Central memory CD4-positive, alpha-beta T cell (primary cell): ENCODE measurements around the gene RPS17.
"Not testable (repeated sequence)": the region's sequence is repeated elsewhere in the genome, so short reads cannot be mapped to it uniquely, and the experiment has no call there.

ENCODE experiments used
- DNase-seq: peaks from one replicate; pipeline ENCODE4 v3.0.0; 2022

Gene RPS17

GRCh38 chr15:82545478-82545877 lies 5.2 kb upstream of the RPS17 start:
- DNase-seq, result no peak

DNA sequence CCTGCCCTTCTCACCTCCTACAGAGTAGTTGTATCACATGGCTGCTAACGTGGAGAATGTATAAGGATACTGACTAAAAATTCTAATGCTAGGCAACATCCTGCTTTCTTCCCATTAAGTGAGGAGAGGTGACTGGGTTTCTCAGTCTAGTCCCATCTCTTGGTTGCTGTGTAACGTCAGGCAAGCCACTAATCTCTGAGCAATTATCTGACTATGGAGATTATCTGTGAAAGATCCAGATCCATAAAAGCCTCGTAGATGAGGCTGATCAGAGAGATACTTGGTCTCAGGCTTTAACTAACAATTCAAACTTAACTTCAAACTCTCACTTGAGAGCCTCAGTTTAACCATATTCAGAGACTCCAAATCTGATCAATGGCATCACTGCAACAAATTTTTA lies 4.7 kb upstream of the RPS17 start:
- DNase-seq, result no peak

DNA sequence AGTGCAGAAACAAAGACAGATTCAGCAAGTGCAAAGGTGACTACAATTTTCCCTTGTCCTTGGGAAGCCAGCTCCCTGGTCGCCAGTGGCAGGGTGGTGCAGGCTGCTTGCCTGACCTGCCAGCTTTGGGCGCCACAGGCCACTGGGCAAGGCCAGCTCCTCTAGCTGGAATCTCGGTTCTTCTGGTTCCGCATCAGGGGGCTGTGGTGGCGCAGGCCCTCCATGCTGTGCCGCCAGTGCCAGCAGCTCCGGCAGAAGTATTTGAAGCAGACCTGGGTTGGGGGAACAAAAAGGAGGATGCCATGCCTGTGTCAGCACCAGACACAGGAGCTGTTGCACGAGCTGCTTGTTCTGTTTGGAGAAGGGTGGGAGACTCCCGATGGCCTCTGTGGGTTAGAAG lies 4.2 kb upstream of the RPS17 start:
- no peak for DNase-seq

DNA sequence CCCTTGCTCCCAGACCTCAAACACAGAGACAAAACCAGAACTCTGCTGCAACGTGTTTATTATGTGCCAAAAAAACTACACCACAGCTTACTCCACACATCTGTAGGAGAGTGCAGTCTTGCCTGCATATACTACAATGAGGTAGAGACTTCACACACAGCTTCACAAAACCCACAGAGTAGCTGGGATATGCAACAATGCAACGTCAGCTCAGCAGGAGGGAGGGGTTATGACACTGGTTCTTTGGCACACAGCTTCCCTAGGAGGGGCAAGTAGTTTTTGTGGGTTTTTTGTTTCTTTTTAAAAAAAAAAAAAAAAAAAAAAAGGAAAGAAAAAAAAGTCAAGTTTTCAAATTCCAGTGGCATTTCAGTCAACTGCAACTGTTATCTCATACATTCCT lies 2.9 kb upstream of the RPS17 start:
- DNase-seq, result no peak

- no peak for DNase-seq
Measured at GRCh38 chr15:82540984-82541431, 751 bp upstream of the RPS17 start.

- no peak for DNase-seq
Measured at GRCh38 chr15:82539691-82540054, 584 bp downstream of the RPS17 start.

GRCh38 chr15:82538961-82539690 lies 1.1 kb downstream of the RPS17 start:
- DNase-seq, result no peak

- DNase-seq, result no peak
Measured at GRCh38 chr15:82537351-82537908, 2.8 kb downstream of the RPS17 start.

DNA sequence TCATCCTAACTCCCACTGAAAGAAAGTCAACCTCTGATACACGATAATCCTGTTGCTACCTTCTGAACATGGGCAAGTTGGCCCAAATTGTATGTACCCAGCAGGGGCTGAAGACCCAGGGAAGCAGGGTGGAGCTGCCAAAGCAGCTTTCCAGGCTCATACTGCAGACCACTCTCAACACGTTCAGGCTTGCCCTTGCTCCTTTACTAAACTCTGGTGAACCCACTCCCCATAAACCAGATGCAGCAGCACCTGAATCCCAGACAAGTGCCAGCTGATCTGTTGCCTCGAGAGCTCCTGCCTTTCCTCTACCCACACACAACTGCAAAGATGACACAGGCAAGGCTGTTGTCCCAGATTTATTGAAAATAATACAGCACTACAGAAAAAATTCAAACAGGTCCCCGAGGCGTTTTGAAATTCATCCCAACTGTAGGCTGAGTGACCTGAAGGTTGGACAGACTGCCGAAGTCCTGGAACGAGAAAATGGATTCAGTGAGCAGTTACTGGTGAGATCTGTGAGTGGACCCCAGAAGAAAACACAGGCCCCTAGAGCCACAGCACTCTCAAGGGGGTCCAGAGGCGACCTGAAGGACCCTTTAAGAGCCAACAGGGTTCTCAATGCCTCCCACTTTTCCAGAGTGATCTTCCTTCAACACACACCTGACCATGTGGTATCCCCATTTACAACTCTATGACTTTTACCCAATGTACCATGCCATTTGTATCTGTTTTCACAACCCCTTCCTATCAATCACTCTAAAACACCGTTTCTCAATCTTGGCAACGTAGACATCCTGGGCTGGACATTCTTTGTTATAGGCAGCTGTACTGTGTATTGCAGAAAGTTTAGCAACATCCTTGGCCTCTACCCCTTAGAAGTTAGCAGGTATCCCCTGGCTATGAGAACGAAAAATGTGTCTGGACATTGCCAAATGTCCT lies 3.6 kb downstream of the RPS17 start:
- DNase-seq, result no peak

DNA sequence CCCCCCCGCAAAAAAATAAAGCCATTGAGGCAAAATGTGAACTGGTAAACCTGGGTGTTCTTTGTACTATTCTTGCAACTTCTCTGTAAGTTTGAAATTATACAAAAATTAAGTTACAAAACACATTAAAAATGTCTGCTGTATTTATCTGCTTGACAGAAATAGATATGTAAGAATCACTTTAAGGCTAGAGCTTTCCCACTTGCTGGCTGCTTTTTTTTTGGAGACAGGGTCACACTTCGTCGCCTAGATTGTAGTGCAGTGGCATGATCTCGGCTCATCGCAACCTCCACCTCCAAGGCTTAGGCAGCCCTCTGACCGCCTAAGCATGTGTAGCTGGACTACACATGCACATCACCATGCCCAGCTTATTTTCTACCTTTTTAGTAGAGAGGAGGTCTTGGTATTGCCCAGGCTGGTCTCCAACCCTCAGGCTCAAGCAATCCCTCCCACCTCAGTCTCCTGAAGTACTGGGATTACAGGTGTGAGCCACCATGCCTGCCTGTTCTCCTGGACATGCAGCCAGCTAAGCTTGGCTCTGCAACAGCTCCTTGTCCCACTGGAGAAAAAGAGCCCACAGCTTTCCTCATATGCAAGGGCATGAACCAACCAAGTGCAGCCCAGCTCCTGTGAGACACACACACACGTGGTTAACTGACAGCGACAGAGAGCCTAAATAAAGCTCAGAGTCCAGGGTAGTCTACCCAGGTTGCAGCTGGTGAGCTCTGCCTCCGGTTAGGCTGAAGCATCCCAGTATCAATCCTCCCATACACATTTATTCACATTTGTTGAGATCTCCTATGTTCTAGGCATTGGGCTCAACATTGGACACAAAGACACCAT lies 4.5 kb downstream of the RPS17 start:
- no peak for DNase-seq

GRCh38 chr15:82535151-82535550 lies 5.1 kb downstream of the RPS17 start:
- DNase-seq, result not testable (repeated sequence)

DNA sequence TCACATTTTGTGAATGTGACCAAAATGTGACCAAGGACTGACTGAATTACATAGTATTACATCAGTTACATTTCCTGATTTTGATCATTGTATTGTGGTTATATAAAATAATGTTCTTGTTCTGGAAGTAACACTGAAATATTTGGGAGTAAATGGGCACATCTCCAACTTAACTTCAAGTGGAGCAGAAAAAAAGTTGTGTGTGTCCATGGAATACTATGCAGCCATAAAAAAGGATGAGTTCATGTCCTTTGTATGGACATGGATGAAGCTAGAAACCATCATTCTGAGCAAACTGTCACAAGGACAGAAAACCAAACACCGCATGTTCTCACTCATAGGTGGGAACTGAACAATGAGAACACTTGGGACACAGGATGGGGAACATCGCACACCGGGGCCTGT lies 5.8 kb downstream of the RPS17 start:
- DNase-seq, result not testable (repeated sequence)

- DNase-seq, result no peak
Measured at GRCh38 chr15:82533801-82534200, 6.5 kb downstream of the RPS17 start.

DNA sequence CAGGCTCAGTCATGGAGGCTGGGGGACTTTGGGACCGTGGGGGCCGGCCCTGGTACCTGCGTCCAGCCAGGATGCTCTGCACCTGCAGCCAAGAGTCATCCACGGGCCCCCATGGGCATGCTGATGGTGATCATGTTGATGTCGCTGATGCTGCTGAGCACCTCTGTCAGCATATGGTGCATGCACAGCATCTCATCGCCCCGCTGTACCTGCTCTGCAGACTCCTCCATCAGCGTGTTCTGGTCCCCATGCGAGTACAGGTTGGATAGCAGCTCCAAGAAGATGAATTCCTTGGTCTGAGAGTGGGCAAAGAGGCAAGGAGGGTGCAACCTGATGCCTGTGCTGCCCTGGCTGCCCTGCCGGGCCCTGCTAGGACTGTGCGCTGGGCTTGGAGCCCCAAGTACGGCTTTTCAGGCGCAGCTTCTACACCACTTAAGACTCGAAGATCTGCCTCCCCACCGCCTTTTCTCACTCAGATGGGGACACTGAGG lies 7.2 kb downstream of the RPS17 start:
- DNase-seq, result no peak

GRCh38 chr15:82532383-82532990 lies 7.8 kb downstream of the RPS17 start:
- DNase-seq, result no peak

- no peak for DNase-seq
Measured at GRCh38 chr15:82531496-82532382, 8.5 kb downstream of the RPS17 start.

DNA sequence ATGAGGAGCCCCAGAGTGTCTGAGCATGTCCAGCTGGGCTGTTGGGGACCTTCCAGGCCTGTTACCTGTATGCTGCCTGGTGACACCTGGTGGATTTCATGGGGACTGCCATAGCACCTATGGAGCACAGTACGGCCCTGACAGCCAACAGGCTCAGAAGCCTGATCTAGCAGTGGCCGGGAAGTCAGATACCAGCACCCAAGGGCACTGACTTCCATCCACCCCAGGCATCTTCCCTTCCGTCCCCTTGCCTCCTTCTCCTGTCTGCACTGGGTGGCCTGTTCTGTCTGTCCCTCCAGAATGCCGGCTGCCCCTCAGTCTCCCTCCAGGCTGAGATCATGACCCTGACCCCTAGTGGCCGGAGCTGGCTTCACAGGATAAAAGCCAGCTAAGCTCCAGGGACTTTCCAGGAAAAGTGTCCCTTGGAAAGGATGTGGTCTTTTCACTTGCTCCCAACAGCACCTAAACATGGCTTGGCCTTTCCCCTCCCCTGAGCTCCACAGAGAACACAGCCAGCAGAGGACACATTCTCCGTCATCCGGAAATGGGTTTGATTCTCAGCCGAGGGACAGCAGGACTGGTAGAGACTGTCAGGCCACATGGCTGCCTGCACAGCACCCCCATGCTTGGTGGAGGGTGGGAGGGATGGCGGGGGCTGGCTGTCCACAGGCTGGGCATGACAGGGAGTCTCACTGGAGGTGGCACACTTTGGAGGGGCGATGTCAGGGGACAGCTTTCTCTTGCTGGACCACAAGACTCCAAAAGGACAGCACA lies 9.5 kb downstream of the RPS17 start:
- peak; percentile 70 for DNase-seq

DNA sequence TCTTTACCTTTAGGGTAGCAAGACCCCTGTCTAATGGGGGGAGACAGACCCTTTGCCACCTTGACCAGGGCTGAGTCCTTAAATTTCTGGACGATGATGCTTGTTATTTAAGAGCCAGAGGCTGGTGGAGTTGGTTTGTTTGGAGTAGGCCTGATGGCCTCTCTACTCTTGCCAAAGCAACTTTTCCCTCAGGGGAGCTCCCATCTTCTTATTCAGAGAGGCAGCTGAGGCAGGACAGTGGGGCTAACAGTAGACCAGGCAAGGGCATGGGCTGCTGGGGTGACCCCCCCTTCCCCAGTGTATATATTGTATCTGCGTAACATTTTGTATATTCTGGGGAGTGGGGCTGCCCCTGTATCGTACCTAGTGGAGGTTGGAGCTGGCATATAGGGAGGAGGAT lies 10.3 kb downstream of the RPS17 start:
- no peak for DNase-seq

- not testable (repeated sequence) for DNase-seq
Measured at GRCh38 chr15:82513587-82513986, 26.7 kb downstream of the RPS17 start.

DNA sequence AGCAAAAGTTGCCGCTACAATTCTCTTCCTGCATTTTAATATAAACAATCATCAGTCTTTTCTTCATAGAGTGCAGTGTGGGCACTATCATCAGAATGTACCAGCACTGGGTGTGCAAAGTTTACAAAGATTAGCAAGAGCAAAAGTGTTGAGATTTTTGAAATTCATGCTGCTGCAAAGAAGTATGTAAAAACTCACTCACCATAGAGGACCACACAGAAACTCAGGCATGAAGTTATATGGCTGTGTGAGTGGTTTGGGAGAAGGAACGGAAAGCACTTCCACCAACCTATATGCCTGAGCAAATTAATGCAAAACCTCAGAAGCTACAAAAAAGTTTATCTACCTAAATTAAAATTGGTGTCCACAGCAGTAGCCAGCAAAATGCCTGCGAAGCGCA lies 32.6 kb downstream of the RPS17 start:
- DNase-seq, result not testable (repeated sequence)
